Endothelial cell (in vitro differentiated cells): ENCODE measurements around the gene NFKBIB. TPM values are rescaled to one million over a fixed set of nuclear protein-coding genes. Genes with fewer than 3 reads are reported as not detected.

ENCODE experiments used
- DNase-seq: peaks from one replicate; pipeline ENCODE4 v3.0.0; 2021; ENCODE audit warnings: low spot score
- H3K27ac Mint-ChIP-seq: one replicate; pipeline ENCODE4 v1.8.0; 2021; ENCODE audit warnings: mixed read lengths, inconsistent platforms; ENCODE audit not compliant: unreplicated experiment
- H3K27me3 Mint-ChIP-seq: one replicate; pipeline ENCODE4 v1.8.0; 2021; ENCODE audit warnings: mild to moderate bottlenecking, moderate library complexity, mixed read lengths, inconsistent platforms; ENCODE audit not compliant: unreplicated experiment
- H3K36me3 Mint-ChIP-seq: one replicate; pipeline ENCODE4 v1.8.0; 2021; ENCODE audit warnings: mild to moderate bottlenecking, low read depth, mixed read lengths, inconsistent platforms; ENCODE audit not compliant: unreplicated experiment
- H3K4me1 Mint-ChIP-seq: one replicate; pipeline ENCODE4 v1.8.0; 2021; ENCODE audit warnings: mild to moderate bottlenecking, mixed read lengths, inconsistent platforms; ENCODE audit not compliant: unreplicated experiment
- H3K4me3 Mint-ChIP-seq: one replicate; pipeline ENCODE4 v1.8.0; 2021; ENCODE audit warnings: mild to moderate bottlenecking, mixed read lengths, inconsistent platforms; ENCODE audit not compliant: unreplicated experiment
- H3K9me3 Mint-ChIP-seq: one replicate; pipeline ENCODE4 v1.8.0; 2021; ENCODE audit warnings: mixed read lengths, inconsistent platforms; ENCODE audit not compliant: unreplicated experiment
- total RNA-seq: library from RNA; stranded (reverse); fragmentation: NEBNext Ultra II Directional; extraction: Animal tissue kit (Norgen Biotek cat#: 25700); gene quantifications from one replicate; pipeline ENCODE4 v1.2.1, GENCODE V29; 2021; ENCODE audit not compliant: unreplicated experiment
- TF ChIP-seq, protein P1 (sequence below): fragments of 200-600 bp; sonication (generic); IDR thresholded peaks from one replicate; pipeline ENCODE4 v1.5.0; 2021; ENCODE audit warnings: antibody characterized with exemption; ENCODE audit not compliant: unreplicated experiment

NFKBIB gene
- total RNA-seq, 1 donor from 2014 or later: 16.9 TPM

DNA sequence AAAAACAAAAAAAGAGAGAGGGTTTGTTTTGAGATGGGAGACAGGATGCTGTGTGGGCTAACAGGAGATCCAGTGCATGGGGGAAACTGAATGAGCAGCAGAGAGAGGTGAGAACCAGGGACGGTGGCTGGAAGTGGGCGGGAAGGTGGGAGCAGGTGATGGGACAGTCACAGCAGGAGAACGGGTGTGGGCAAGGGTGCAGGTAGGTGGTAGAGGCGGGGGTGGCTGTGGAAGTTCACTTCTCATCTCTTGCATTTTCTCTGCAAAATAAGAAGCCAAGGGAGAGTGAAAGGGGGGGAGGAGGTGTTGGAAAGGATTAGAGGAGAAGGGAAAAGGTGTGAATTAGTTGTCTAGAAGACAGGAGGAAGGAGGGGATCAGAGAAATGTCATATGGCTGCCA lies 53.9 kb downstream of the NFKBIB start:
- Mint-ChIP-seq H3K27ac (no peak overlapping the region), H3K9me3 (no peaks in the 10 kb centered on the region), H3K36me3 (peaks cover 6% of the 10 kb centered on the region), H3K27me3 (peaks cover 4% of the 10 kb centered on the region), H3K4me3 (no peak overlapping the region), H3K4me1 (peaks cover 8% of the 10 kb centered on the region)
- TF ChIP-seq, protein P1, sequence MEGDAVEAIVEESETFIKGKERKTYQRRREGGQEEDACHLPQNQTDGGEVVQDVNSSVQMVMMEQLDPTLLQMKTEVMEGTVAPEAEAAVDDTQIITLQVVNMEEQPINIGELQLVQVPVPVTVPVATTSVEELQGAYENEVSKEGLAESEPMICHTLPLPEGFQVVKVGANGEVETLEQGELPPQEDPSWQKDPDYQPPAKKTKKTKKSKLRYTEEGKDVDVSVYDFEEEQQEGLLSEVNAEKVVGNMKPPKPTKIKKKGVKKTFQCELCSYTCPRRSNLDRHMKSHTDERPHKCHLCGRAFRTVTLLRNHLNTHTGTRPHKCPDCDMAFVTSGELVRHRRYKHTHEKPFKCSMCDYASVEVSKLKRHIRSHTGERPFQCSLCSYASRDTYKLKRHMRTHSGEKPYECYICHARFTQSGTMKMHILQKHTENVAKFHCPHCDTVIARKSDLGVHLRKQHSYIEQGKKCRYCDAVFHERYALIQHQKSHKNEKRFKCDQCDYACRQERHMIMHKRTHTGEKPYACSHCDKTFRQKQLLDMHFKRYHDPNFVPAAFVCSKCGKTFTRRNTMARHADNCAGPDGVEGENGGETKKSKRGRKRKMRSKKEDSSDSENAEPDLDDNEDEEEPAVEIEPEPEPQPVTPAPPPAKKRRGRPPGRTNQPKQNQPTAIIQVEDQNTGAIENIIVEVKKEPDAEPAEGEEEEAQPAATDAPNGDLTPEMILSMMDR: no peak
- no peak for DNase-seq

- peaks cover 5% of the 10 kb centered on the region for H3K4me1 Mint-ChIP-seq
- H3K27ac Mint-ChIP-seq: no peak overlapping the region
- TF ChIP-seq, protein P1: no peak
- H3K36me3 Mint-ChIP-seq: peaks cover 6% of the 10 kb centered on the region
- no peaks in the 10 kb centered on the region for H3K27me3 Mint-ChIP-seq
- no peak for DNase-seq
- H3K4me3 Mint-ChIP-seq: no peak overlapping the region
- no peaks in the 10 kb centered on the region for H3K9me3 Mint-ChIP-seq
These were observed 56.5 kb downstream of the NFKBIB start for GRCh38 chr19:38956264-38956663.

DNA sequence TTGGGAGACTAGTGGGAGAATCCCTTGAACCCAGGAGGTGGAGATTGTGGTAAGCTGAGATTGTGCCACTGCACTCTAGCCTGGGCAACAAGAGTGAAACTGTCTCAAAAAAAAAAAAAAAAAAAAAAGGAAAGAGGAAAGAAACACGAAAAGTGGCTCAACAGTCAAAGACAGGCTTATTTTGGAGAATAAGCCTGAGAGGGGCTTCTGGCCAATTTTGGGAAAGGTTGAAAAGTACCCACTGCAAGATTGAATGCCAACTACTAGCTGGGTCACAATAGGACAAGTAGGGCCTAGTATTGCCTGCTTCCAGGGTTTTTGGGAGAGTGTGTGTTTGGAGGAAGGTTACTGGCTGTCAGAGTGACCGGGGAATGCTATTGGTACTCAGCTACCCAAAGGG lies 58.5 kb downstream of the NFKBIB start:
- Mint-ChIP-seq H3K27me3 (peaks cover 3% of the 10 kb centered on the region), H3K27ac (no peak overlapping the region), H3K9me3 (no peaks in the 10 kb centered on the region), H3K4me1 (no peaks in the 10 kb centered on the region), H3K4me3 (no peak overlapping the region), H3K36me3 (no peaks in the 10 kb centered on the region)
- TF ChIP-seq, protein P1: no peak
- DNase-seq: no peak

Other genes starting within 250 kb of the NFKBIB start
- 2.9 TPM for gene CAPN12, start 155.5 kb upstream of the NFKBIB start, total RNA-seq
- 3.6 TPM for gene LGALS7, start 126.5 kb upstream of the NFKBIB start, total RNA-seq
- gene LGALS7B, start 110.8 kb upstream of the NFKBIB start, total RNA-seq: 18.8 TPM
- 0.46 TPM for gene LGALS4, start 87.0 kb upstream of the NFKBIB start, total RNA-seq
- 101 TPM for gene ECH1, start 68.2 kb upstream of the NFKBIB start, total RNA-seq
- 343 TPM for gene HNRNPL, start 50.0 kb upstream of the NFKBIB start, total RNA-seq
- 5.6 TPM for gene RINL, start 21.7 kb upstream of the NFKBIB start, total RNA-seq
- gene SIRT2, start 351 bp upstream of the NFKBIB start, total RNA-seq: 45.9 TPM
- 0.87 TPM for gene CCER2, start 12.2 kb downstream of the NFKBIB start, total RNA-seq
- 36.7 TPM for gene SARS2, start 30.8 kb downstream of the NFKBIB start, total RNA-seq
- 32.0 TPM for gene MRPS12, start 31.0 kb downstream of the NFKBIB start, total RNA-seq
- gene FBXO17, start 75.8 kb downstream of the NFKBIB start, total RNA-seq: 16.0 TPM
- gene FBXO27, start 132.6 kb downstream of the NFKBIB start, total RNA-seq: 4.0 TPM
- gene ACP7, start 184.4 kb downstream of the NFKBIB start, total RNA-seq: 0.46 TPM
- 48.8 TPM for gene PAK4, start 225.8 kb downstream of the NFKBIB start, total RNA-seq